HEK293 (cell line): Measurements from ENCODE around the gene LPAR6.

Experiments
- CTCF ChIA-PET: fragments of 350-600 bp; formaldehyde crosslinking; extraction: SDS; loops from one replicate; lab custom pipeline; 2021; ENCODE audit warnings: antibody characterized with exemption; lab: Yijun Ruan, JAX
- POLR2A ChIA-PET: fragments of 300-600 bp; formaldehyde crosslinking; extraction: SDS; loops from one replicate; lab custom pipeline; 2020; ENCODE audit warnings: antibody characterized with exemption, inconsistent platforms; lab: Yijun Ruan, JAX
- H3K27ac ChIP-seq: fragments of 200-500 bp; sonication (Bioruptor generic); 2 replicates; pipeline ENCODE4 v1.5.1; 2014; ENCODE audit warnings: low read depth, low read length, control low read depth, inconsistent platforms; ENCODE audit errors: extremely low read depth
- H3K36me3 ChIP-seq, 2 experiments: fragments of 200-500 bp in 1 of 2; sonication (Bioruptor generic) in 1 of 2; 1 replicate in 1 of 2; 2 replicates in 1 of 2; pipeline ENCODE4 v1.5.1; 2014 to 2017; ENCODE audit warnings: inconsistent platforms in 2 of 2, low read length in 2 of 2; ENCODE audit not compliant: control insufficient read depth in 2 of 2, insufficient read depth in 1 of 2
- H3K4me1 ChIP-seq: fragments of 200-500 bp; sonication (Bioruptor generic); 2 replicates; pipeline ENCODE4 v1.5.1; 2014; ENCODE audit warnings: mild to moderate bottlenecking, low read length, inconsistent platforms; ENCODE audit not compliant: control insufficient read depth, insufficient read depth
- H3K4me3 ChIP-seq: 2 replicates; pipeline ENCODE4 v1.5.1; 2011; ENCODE audit warnings: low read depth, mild to moderate bottlenecking, control low read depth, low read length, moderate library complexity
- H3K9me3 ChIP-seq: fragments of 200-500 bp; sonication (Bioruptor generic); 2 replicates; pipeline ENCODE4 v1.5.1; 2014; ENCODE audit warnings: low read depth, low read length, inconsistent platforms; ENCODE audit not compliant: control insufficient read depth, insufficient read depth
- GFI1B ChIP-seq: fragments of 450-650 bp; formaldehyde crosslinking; IDR thresholded peaks from 2 replicates; pipeline ENCODE4 v1.5.1; 2016; ENCODE audit warnings: missing biosample characterization, missing genetic modification characterization
- GLI2 ChIP-seq: fragments of 450-650 bp; formaldehyde crosslinking; IDR thresholded peaks from 2 replicates; pipeline ENCODE4; 2017; ENCODE audit warnings: missing biosample characterization, missing genetic modification characterization, low read depth, borderline replicate concordance
- GLIS1 ChIP-seq: fragments of 450-650 bp; formaldehyde crosslinking; IDR thresholded peaks from 2 replicates; pipeline ENCODE4 v1.5.1; 2016; ENCODE audit warnings: missing biosample characterization, missing genetic modification characterization
- HOXD13 ChIP-seq: sonication (generic); formaldehyde crosslinking; IDR thresholded peaks from 2 replicates; pipeline ENCODE4 v1.8.0; 2022; ENCODE audit warnings: missing genetic modification reagents, borderline replicate concordance
- MYNN ChIP-seq: fragments of 450-650 bp; formaldehyde crosslinking; IDR thresholded peaks from 2 replicates; pipeline ENCODE4 v1.5.1; 2016; ENCODE audit warnings: missing biosample characterization, missing genetic modification characterization, borderline replicate concordance
- OVOL3 ChIP-seq: fragments of 450-650 bp; formaldehyde crosslinking; IDR thresholded peaks from 2 replicates; pipeline ENCODE4 v1.5.1; 2016; ENCODE audit warnings: missing biosample characterization, missing genetic modification characterization
- PRDM1 ChIP-seq: fragments of 450-650 bp; formaldehyde crosslinking; IDR thresholded peaks from 2 replicates; pipeline ENCODE4; 2016; ENCODE audit warnings: missing biosample characterization, missing genetic modification characterization
- YY1 ChIP-seq: fragments of 450-650 bp; formaldehyde crosslinking; IDR thresholded peaks from 2 replicates; pipeline ENCODE4 v1.5.1; 2018; ENCODE audit warnings: missing biosample characterization, missing genetic modification characterization
- ZBTB21 ChIP-seq: fragments of 450-650 bp; formaldehyde crosslinking; IDR thresholded peaks from 2 replicates; pipeline ENCODE4 v1.5.1; 2017; ENCODE audit warnings: missing biosample characterization, missing genetic modification characterization
- ZFHX2 ChIP-seq: fragments of 450-650 bp; formaldehyde crosslinking; conservative IDR thresholded peaks from 2 replicates; pipeline ENCODE4 v1.5.1; 2016; ENCODE audit warnings: missing biosample characterization, missing genetic modification characterization
- ZFP41 ChIP-seq: fragments of 450-650 bp; formaldehyde crosslinking; IDR thresholded peaks from 2 replicates; pipeline ENCODE4 v1.5.1; 2016; ENCODE audit warnings: missing biosample characterization, missing genetic modification characterization, borderline replicate concordance
- ZNF10 ChIP-seq: fragments of 450-650 bp; formaldehyde crosslinking; IDR thresholded peaks from 2 replicates; pipeline ENCODE4 v1.5.1; 2017; ENCODE audit warnings: missing biosample characterization, missing genetic modification characterization
- ZNF112 ChIP-seq: fragments of 450-650 bp; formaldehyde crosslinking; IDR thresholded peaks from 2 replicates; pipeline ENCODE4 v1.5.0; 2017; ENCODE audit warnings: missing biosample characterization, missing genetic modification characterization
- ZNF114 ChIP-seq: fragments of 450-650 bp; formaldehyde crosslinking; IDR thresholded peaks from 2 replicates; pipeline ENCODE4 v1.5.0; 2017; ENCODE audit warnings: missing biosample characterization, missing genetic modification characterization
- ZNF19 ChIP-seq: fragments of 450-650 bp; formaldehyde crosslinking; IDR thresholded peaks from 2 replicates; pipeline ENCODE4; 2016; ENCODE audit warnings: missing biosample characterization, missing genetic modification characterization, low read depth
- ZNF274 ChIP-seq, 2 experiments: fragments of 200-500 bp in 1 of 2; fragments of 450-650 bp in 1 of 2; sonication (Bioruptor generic) in 1 of 2; formaldehyde crosslinking in 1 of 2; IDR thresholded peaks; 2 replicates each; pipeline versions ENCODE4 v1.5.1 to v1.6.1; 2014 to 2016; ENCODE audit warnings: borderline replicate concordance in 1 of 2, inconsistent platforms in 1 of 2, low read length in 1 of 2, missing biosample characterization in 1 of 2, missing genetic modification characterization in 1 of 2
- ZNF37A ChIP-seq: fragments of 450-650 bp; IDR thresholded peaks from 2 replicates; pipeline ENCODE4 v1.5.1; 2018; ENCODE audit warnings: missing biosample characterization, missing genetic modification characterization
- ZNF391 ChIP-seq: fragments of 450-650 bp; formaldehyde crosslinking; IDR thresholded peaks from 2 replicates; pipeline ENCODE4 v1.5.1; 2016; ENCODE audit warnings: low read depth, missing biosample characterization, missing genetic modification characterization, borderline replicate concordance
- ZNF416 ChIP-seq: fragments of 450-650 bp; formaldehyde crosslinking; IDR thresholded peaks from 2 replicates; pipeline ENCODE4 v1.5.1; 2016; ENCODE audit warnings: missing biosample characterization, missing genetic modification characterization
- ZNF426 ChIP-seq: fragments of 450-650 bp; formaldehyde crosslinking; IDR thresholded peaks from 2 replicates; pipeline ENCODE4 v1.5.1; 2017; ENCODE audit warnings: missing biosample characterization, missing genetic modification characterization, mild to moderate bottlenecking, inconsistent platforms, moderate library complexity
- ZNF48 ChIP-seq: fragments of 450-650 bp; formaldehyde crosslinking; IDR thresholded peaks from 2 replicates; pipeline ENCODE4 v1.5.1; 2016; ENCODE audit warnings: missing biosample characterization, missing genetic modification characterization
- ZNF510 ChIP-seq: fragments of 450-650 bp; formaldehyde crosslinking; IDR thresholded peaks from 2 replicates; pipeline ENCODE4 v1.5.1; 2018; ENCODE audit warnings: mild to moderate bottlenecking, missing genetic modification characterization, missing biosample characterization; ENCODE audit not compliant: insufficient replicate concordance
- ZNF549 ChIP-seq: fragments of 450-650 bp; IDR thresholded peaks from 2 replicates; pipeline ENCODE4 v1.5.1; 2018; ENCODE audit warnings: missing biosample characterization, missing genetic modification characterization, mild to moderate bottlenecking, inconsistent platforms, moderate library complexity
- ZNF558 ChIP-seq: fragments of 450-650 bp; formaldehyde crosslinking; IDR thresholded peaks from 2 replicates; pipeline ENCODE4 v1.5.1; 2016; ENCODE audit warnings: missing biosample characterization, missing genetic modification characterization
- ZNF560 ChIP-seq: fragments of 450-650 bp; formaldehyde crosslinking; IDR thresholded peaks from 2 replicates; pipeline ENCODE4 v1.5.1; 2017; ENCODE audit warnings: missing biosample characterization, missing genetic modification characterization, borderline replicate concordance
- ZNF610 ChIP-seq: fragments of 450-650 bp; formaldehyde crosslinking; IDR thresholded peaks from 2 replicates; pipeline ENCODE4 v1.5.1; 2016; ENCODE audit warnings: missing biosample characterization, missing genetic modification characterization, borderline replicate concordance
- ZNF660 ChIP-seq: fragments of 450-650 bp; IDR thresholded peaks from 2 replicates; pipeline ENCODE4 v1.5.1; 2018; ENCODE audit warnings: missing biosample characterization, mild to moderate bottlenecking, missing genetic modification characterization
- ZNF670 ChIP-seq: fragments of 450-650 bp; formaldehyde crosslinking; IDR thresholded peaks from 2 replicates; pipeline ENCODE4 v1.5.1; 2016; ENCODE audit warnings: missing biosample characterization, missing genetic modification characterization, low read depth
- ZNF747 ChIP-seq: fragments of 450-650 bp; formaldehyde crosslinking; IDR thresholded peaks from 2 replicates; pipeline ENCODE4 v1.5.1; 2016; ENCODE audit warnings: missing biosample characterization, missing genetic modification characterization
- ZSCAN23 ChIP-seq: fragments of 450-650 bp; formaldehyde crosslinking; IDR thresholded peaks from 2 replicates; pipeline ENCODE4 v1.5.1; 2016; ENCODE audit warnings: missing biosample characterization, missing genetic modification characterization
- TF ChIP-seq, protein P1 (sequence below): fragments of 450-650 bp; formaldehyde crosslinking; IDR thresholded peaks from 2 replicates; pipeline ENCODE4 v1.5.1; 2017; ENCODE audit warnings: missing biosample characterization, missing genetic modification characterization
- TF ChIP-seq, protein P2 (sequence below): fragments of 450-650 bp; formaldehyde crosslinking; IDR thresholded peaks from 2 replicates; pipeline ENCODE4 v1.5.1; 2016; ENCODE audit warnings: missing biosample characterization, missing genetic modification characterization

Gene LPAR6

DNA sequence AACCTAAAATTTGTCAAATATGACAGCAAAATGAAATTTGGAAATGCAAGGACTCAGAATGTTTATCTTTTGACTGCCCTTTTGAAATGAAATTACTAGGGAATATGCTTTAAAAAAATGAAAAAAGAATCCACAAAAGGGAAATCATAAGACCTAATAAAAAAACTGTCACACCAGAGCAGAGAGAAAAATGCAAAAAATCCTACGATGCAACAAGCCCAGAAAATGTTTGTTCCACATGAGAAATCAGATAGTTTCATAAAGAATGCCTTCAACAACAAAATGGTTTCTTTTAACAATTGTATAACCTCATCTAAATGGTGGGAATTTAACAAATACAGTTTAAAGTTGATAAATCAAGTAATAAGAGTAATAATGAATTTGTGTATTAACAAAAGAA lies 8.0 kb downstream of the LPAR6 start:
- CTCF ChIA-PET: no interaction called here
- H3K27ac ChIP-seq: no peak overlapping the region
- POLR2A ChIA-PET: no interaction called here
- H3K4me3 ChIP-seq: no peak overlapping the region
- no peaks in the 10 kb centered on the region for H3K36me3 ChIP-seq
- no peak for TF ChIP-seq ZNF549
- no peak for TF ChIP-seq ZNF670 (tag by site-specific recombination)
- no peak for TF ChIP-seq ZNF416 (tag by site-specific recombination)
- TF ChIP-seq ZSCAN23: no peak
- TF ChIP-seq ZNF48 (tag by site-specific recombination): no peak
- no peak for TF ChIP-seq ZNF10
- peaks cover 15% of the 10 kb centered on the region for H3K4me1 ChIP-seq
- H3K9me3 ChIP-seq: no peaks in the 10 kb centered on the region

DNA sequence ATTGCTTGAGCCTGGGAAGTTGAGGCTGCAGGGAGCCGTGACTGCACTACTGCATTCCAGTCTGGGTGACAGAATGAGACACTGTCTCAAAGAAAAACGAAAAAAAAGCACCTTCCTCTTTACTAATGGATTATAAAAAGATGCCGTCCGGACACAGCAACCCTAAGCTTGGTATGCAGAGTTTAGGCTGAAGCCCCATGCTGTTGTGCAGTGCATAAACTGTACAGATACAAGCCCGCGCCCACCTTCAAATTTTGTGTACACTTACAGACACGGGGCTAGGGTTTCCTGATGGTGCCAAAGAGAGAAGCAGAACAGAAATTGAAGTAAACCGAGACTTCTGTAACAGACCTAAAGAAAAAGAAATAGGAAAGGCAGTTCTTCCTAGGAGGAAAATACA lies 9.0 kb downstream of the LPAR6 start:
- ChIA-PET CTCF (no interaction called here), POLR2A (no interaction called here)
- H3K4me1 ChIP-seq: peaks cover 17% of the 10 kb centered on the region
- TF ChIP-seq ZNF416 (tag by site-specific recombination) (no peak), MYNN (tag by site-specific recombination) (no peak), ZNF391 (tag by site-specific recombination) (no peak), ZFHX2 (tag by site-specific recombination) (no peak), HOXD13 (no peak), PRDM1 (tag by site-specific recombination) (no peak), ZNF37A (tag by site-specific recombination) (no peak), ZNF510 (tag by site-specific recombination) (no peak), ZNF19 (tag by site-specific recombination) (no peak), ZNF560 (tag by site-specific recombination) (no peak), ZNF610 (tag by site-specific recombination) (no peak), YY1 (no peak), ZFP41 (tag by site-specific recombination) (no peak)
- TF ChIP-seq, protein P1, sequence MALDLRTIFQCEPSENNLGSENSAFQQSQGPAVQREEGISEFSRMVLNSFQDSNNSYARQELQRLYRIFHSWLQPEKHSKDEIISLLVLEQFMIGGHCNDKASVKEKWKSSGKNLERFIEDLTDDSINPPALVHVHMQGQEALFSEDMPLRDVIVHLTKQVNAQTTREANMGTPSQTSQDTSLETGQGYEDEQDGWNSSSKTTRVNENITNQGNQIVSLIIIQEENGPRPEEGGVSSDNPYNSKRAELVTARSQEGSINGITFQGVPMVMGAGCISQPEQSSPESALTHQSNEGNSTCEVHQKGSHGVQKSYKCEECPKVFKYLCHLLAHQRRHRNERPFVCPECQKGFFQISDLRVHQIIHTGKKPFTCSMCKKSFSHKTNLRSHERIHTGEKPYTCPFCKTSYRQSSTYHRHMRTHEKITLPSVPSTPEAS (tag by site-specific recombination): no peak
- H3K27ac ChIP-seq: no peak overlapping the region
- no peaks in the 10 kb centered on the region for H3K9me3 ChIP-seq
- no peaks in the 10 kb centered on the region for H3K36me3 ChIP-seq
- no peak overlapping the region for H3K4me3 ChIP-seq

DNA sequence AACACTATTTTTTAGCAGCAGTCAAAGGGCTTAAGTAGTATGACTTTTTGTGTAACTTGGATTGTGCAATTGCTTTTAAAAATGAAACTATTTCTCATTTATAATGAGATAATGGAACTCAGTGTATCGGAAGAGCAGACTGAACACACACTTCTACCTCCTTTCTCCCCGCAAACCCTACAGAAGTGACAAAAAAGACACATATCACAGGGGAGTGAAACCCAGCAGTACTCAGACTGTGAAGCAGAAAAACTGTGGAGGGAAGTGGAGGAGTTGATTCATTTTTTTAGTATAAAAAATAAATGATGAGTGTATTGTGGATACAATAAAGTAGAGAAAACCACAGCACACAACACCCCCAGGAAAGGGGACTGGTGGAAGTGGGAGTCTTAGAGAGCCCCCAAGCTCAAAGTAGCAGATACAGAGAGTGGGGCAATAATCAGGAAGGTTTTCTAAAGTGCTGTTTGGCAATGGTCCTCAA lies 9.7 kb downstream of the LPAR6 start:
- Histone ChIP-seq H3K4me3 (no peak overlapping the region), H3K4me1 (peaks cover 17% of the 10 kb centered on the region), H3K27ac (no peak overlapping the region), H3K36me3 (no peaks in the 10 kb centered on the region), H3K9me3 (no peaks in the 10 kb centered on the region)
- ChIA-PET POLR2A (no interaction called here), CTCF (no interaction called here)
- TF ChIP-seq GLI2 (tag by site-specific recombination) (no peak), GLIS1 (tag by site-specific recombination) (no peak), ZNF558 (no peak), GFI1B (no peak), ZNF747 (tag by site-specific recombination) (no peak), ZNF274 (IDR thresholded peaks at IDR 0.05; ENCODE audit: low read length) (no peak), ZNF274 (tag by site-specific recombination; IDR thresholded peaks at IDR 0.05; ENCODE audit: borderline replicate concordance) (no peak), ZBTB21 (tag by site-specific recombination) (no peak), ZNF660 (tag by site-specific recombination) (no peak), OVOL3 (tag by site-specific recombination) (no peak), ZNF114 (tag by site-specific recombination) (no peak), ZNF426 (tag by site-specific recombination) (no peak), ZNF112 (tag by site-specific recombination) (no peak)
- TF ChIP-seq, protein P2, sequence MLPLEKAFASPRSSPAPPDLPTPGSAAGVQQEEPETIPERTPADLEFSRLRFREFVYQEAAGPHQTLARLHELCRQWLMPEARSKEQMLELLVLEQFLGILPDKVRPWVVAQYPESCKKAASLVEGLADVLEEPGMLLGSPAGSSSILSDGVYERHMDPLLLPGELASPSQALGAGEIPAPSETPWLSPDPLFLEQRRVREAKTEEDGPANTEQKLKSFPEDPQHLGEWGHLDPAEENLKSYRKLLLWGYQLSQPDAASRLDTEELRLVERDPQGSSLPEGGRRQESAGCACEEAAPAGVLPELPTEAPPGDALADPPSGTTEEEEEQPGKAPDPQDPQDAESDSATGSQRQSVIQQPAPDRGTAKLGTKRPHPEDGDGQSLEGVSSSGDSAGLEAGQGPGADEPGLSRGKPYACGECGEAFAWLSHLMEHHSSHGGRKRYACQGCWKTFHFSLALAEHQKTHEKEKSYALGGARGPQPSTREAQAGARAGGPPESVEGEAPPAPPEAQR (tag by site-specific recombination): no peak
